ENCODE results near the gene MYEOV.

DNA sequence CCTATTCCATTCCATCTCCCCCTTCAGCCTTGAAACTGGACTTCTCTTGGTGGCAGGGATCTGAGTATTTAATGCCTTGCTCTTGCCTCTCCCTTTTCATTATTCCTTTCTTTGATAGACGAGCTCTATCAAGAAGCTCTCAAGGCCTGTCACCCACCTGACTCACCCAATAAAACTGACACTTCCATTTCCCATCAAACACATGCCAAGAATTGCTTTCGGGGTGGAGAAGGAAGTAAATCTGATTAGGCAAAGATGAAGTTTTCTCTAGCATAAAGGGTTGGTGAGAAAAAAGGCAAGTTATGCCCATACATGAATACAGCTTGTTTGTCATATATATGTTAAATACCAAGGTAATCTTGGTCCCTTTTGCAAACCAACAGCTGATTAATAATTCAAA lies 34.9 kb upstream of the MYEOV start:
- TF ChIP-seq, protein P1, sequence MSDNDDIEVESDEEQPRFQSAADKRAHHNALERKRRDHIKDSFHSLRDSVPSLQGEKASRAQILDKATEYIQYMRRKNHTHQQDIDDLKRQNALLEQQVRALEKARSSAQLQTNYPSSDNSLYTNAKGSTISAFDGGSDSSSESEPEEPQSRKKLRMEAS (IDR thresholded peaks at IDR 0.05) = no peak
- TF ChIP-seq, protein P2, sequence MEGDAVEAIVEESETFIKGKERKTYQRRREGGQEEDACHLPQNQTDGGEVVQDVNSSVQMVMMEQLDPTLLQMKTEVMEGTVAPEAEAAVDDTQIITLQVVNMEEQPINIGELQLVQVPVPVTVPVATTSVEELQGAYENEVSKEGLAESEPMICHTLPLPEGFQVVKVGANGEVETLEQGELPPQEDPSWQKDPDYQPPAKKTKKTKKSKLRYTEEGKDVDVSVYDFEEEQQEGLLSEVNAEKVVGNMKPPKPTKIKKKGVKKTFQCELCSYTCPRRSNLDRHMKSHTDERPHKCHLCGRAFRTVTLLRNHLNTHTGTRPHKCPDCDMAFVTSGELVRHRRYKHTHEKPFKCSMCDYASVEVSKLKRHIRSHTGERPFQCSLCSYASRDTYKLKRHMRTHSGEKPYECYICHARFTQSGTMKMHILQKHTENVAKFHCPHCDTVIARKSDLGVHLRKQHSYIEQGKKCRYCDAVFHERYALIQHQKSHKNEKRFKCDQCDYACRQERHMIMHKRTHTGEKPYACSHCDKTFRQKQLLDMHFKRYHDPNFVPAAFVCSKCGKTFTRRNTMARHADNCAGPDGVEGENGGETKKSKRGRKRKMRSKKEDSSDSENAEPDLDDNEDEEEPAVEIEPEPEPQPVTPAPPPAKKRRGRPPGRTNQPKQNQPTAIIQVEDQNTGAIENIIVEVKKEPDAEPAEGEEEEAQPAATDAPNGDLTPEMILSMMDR (IDR thresholded peaks at IDR 0.05; ENCODE audit: low read depth, low read length, missing input control) = no peak
- TF ChIP-seq FOXA1 (IDR thresholded peaks at IDR 0.05) (no peak), RAD21 (IDR thresholded peaks at IDR 0.05) (no peak), SP1 (IDR thresholded peaks at IDR 0.05) (no peak)
- TF ChIP-seq, protein P3, sequence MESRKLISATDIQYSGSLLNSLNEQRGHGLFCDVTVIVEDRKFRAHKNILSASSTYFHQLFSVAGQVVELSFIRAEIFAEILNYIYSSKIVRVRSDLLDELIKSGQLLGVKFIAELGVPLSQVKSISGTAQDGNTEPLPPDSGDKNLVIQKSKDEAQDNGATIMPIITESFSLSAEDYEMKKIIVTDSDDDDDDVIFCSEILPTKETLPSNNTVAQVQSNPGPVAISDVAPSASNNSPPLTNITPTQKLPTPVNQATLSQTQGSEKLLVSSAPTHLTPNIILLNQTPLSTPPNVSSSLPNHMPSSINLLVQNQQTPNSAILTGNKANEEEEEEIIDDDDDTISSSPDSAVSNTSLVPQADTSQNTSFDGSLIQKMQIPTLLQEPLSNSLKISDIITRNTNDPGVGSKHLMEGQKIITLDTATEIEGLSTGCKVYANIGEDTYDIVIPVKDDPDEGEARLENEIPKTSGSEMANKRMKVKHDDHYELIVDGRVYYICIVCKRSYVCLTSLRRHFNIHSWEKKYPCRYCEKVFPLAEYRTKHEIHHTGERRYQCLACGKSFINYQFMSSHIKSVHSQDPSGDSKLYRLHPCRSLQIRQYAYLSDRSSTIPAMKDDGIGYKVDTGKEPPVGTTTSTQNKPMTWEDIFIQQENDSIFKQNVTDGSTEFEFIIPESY (IDR thresholded peaks at IDR 0.05) = no peak
